ENCODE measurements around the gene SIK2.
"Not testable (repeated sequence)": the region's sequence is repeated elsewhere in the genome, so short reads cannot be mapped to it uniquely, and the experiment has no call there.

The SIK2 gene

DNA sequence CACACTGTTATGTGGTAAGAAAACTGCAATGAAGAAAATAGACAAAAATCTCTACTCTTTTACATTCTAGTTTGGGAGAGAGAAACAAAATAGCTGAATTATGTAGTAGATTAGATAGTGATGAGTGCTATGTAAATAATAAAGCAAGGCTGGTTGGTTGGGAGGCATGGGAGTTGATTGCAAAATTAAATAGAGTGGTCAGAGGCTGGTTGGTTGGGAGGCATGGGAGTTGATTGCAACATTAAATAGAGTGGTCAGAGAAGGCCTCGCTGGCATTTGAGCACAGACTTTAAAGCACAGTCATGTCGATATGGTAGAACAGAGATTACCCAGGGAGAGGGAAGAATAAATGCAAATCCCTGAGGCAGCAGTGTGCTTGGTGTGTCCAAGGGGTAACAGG, 22.4 kb downstream of the SIK2 start:
- no peak for DNase-seq (ENCODE audit: low read depth)

DNA sequence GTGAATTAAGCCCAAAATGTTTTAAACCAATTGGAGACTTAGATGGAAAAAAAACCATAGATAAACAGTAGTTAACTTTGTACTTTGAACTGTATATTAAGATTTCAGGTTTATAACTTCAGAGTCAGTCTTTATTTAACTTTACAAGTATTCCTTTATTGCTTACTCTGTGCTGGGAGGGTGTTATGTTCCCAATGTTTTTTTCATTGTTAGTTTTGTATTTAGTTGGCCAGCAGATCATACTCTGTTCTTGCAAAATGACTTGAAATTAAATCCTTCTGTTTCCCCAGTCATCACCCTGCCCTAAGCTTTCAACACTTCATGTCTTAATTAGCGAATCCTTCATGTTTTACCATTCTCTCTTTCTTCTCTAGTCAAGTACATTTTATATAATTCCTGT, 25.3 kb downstream of the SIK2 start:
- DNase-seq (ENCODE audit: low read depth): no peak

DNA sequence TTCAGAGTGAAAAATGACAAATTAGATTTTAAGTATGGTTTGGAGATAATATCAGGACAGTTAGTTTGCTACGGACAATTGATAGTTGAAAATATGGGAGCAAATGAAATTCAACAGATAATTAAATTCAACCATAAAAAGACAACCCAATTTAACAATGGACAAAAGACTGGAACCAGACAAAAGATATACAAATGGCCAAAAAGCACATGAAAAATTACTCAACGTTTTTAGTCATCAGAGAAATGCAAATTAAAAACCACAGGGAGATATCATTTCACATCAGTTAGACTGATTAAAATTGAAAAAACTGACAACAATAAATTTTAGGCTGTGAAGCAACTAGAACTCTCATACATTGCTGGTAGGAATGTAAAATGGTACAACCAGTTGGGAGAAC, 27.2 kb downstream of the SIK2 start:
- no peak for DNase-seq (ENCODE audit: low read depth)

DNA sequence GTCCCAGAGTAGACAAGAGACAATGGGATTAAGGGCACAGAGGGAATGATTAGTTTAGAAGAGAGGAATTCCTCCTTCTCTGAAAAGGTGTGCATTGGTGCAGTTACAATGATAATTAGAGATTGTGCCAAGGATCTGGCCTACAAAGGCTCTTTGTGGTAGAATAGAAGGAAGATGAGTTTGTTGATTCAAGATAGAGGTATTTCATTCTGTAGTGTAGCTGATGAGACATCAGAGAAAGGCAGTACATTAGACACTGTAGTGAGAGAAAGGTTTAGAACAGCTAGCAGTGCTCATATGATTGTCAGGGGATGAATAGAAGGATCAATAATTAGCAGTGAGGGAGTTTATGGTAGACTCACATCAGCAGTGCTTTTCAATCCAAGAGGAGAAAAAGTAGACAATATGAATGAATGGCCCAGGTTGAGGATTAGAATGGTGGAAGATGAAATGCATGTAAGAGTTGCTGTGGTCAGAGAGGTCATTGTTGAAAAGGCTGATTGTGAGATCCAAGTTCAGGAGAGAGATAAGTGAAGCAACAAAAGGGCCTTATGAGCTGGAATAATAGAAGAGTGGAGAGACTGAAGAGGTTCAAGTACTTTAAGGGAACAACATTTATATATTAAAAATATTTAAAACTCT, 28.9 kb downstream of the SIK2 start:
- DNase-seq (ENCODE audit: low read depth): peak; percentile 38

DNA sequence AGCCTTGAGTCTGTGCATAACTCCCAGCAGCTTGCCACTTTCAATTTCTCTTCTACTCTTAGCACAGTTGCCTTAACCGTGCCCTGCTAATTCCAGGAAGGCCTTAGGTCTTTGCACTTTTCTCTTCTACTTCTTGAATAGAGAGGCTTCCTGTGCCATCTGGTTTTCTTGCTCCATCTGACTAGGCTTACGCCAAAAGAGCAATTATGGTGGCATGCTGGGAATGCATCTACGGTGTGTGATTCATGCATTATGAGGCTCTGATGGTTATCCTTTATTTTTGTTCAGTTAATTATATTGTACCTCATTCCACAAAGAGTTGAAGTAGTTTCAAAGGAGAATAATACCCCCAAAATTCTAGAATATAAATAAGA, 29.4 kb downstream of the SIK2 start:
- DNase-seq (ENCODE audit: low read depth): peak; percentile 93

DNA sequence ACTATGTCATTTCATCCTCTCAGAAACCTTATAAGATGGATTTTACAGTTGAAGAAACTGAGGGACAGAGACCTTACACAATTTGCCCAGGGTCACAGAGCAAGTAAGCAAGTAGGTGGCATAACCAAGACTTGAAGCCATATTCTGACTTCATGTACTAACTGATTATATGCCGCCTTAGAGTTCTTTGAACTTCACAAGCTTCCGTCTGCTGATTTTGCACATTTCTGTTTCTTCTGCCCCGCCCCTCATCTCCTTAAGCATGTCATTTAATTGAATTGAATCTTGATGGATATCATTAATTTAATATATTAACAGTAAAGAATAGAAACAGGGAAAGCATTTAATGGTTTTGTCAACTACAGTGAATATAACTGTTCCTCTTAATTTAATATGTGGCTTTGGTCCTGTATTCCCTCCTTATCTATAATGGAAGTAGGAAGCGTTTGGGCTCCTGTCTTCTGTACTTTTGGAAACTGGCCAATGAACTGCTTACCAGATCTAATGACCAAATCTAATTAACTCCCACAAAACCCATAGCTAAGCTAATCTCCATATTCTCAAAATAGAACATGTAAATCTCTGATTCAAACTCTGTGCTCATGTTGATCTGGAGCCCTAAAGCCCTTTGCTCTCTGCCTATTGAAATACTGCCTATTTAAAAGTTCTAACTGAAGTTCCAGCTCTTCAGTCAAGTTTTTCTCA, 30.4 kb downstream of the SIK2 start:
- DNase-seq (ENCODE audit: low read depth): no peak

DNA sequence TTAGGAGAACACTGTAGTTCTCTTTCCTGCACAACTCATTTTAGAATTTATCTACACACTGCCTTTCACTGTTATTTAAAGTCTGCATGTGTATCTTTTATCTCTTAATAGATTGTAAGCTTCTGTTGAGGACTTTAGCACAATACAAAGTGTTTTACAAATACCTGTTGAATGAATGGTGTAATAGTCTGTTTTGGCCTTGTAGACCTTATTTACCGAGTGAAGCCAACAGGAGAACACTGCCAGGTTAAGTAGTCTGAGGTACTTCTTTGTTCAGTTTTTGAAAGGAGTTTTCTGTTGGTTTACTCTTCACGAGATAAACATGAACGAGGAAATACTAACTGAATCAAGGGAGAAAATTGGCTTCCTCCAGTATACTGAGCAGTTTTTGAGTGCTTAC, 31.0 kb downstream of the SIK2 start:
- no peak for DNase-seq (ENCODE audit: low read depth)

DNA sequence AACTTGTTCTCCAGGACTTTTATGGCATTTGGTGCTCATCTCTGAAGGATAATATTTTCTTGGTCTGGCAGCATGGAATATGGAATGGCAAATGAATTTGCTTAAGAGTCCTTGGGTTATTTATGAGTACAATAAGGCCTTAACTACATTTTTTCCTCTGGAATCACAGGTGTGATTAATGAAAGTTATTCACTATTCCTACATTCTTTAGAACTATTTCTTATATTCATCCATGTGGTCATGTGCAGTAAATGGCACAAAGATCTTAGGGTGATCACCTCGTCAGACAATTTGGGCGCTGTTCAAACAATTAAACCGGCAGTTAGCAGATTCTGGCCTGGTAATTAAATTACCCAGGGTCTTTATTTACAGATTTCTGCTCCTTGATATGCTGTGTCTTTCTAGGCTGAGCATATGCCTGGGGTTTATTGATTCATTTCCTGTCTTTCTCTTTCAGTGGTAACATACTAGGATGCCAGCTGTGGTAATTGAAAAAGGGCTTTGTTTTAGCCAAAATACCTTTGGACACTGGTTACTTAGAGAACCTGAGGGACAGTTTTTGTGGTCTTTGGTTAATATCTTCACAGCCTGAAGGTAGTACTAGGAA, 31.6 kb downstream of the SIK2 start:
- peak; percentile 44 for DNase-seq (ENCODE audit: low read depth)

DNA sequence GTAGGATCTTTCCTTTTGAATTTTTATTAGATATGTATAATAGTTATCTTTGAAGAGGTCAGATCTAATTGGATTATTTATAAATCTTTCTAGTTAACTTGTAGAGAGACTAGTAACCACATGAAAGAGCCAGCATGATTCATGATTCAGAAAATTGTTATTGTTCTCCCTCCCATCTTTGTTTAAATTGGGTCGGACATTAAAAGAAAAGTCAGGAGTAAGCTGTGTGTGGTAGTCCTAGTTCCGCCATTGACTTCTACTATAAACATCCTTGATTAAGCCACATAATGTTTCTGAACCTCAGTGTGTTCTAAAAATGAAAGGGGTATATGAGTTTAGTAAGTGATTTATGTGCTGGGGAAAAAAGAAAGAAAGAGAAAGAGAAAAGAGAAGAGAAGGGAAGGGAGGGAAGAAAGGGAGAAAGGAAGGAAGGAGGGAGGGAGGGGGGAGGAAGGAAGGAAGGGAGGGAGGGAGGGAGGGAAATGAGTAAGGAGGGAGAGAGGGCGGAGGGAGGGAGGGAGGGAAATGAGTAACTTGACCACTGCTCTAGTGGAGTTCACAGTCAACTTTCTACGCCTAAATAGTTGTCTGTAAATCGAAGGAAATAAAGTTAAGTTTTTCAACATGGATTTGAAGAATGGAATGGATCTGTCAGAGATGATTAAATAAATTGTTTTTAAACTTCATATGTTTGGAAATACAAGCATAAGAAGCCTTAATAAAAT, 32.9 kb downstream of the SIK2 start:
- DNase-seq (ENCODE audit: low read depth): peak; percentile 57

DNA sequence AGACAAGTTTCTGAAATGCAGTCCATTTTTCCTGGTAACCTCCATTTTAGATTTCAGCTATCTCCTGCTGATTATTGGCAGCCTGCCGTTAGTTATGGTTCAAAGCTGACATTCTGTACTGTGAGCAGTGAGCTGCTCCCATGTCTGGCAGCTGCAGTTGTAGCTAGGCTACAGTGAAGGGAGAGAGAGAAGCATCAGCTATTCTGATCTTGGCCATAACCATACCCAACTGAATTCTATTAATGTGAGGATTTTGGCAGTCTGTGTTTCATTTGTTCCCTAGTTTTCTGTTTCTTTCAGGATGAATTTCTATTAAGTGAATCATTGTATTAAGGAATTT, 33.4 kb downstream of the SIK2 start:
- DNase-seq (ENCODE audit: low read depth): peak; percentile 62

DNA sequence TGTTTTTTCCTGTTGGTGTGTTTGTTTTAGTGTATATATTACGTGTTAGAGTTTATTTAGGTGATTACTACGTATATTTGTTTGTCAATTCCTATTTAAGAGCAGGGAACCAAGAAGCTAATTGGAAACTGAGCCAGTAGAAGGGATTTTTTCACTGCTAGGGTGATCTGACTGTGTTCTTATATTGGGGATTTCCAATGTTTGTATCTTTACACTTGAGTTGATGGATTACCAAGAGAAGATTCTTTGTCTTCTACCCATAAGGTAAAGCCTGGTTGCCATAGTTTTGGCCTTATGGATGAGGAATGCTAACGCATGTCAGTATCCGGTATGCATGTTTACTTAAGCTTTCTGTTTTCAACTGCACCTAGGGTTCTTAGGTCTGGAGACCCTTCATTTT, 35.6 kb downstream of the SIK2 start:
- DNase-seq (ENCODE audit: low read depth): no peak

DNA sequence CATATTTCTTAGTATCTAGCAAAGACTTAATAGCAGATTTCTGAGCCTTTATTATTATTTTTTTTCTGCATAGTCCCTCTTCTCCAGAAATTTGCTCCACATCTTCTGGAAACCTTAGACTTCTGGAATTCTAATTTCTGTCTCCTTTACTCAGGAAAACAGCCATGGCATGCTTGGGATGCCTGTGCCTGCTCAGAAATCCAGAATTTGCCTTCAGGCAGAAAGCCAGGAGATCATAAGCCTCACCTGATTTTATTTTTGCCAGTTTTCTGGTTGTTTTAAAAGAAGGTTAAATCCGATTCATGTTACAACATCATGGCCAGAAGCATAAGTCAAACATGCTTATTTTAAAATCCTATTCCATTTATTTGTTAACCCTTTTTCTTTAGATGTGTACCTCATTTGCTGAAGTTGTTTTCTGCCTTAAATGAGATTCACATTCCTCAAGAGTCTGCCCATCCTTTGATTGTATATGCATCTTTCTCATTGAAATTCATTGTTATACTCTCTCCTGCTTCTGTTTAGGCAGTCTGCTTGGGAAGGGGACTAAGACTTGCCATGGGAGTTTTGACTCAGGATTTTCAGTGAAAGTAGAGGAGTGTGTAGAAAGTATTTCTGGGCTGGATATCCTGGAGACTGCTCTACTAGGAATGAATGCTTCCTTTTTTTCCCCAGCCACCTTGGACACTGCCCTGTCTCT, 37.1 kb downstream of the SIK2 start:
- DNase-seq (ENCODE audit: low read depth): no peak

DNA sequence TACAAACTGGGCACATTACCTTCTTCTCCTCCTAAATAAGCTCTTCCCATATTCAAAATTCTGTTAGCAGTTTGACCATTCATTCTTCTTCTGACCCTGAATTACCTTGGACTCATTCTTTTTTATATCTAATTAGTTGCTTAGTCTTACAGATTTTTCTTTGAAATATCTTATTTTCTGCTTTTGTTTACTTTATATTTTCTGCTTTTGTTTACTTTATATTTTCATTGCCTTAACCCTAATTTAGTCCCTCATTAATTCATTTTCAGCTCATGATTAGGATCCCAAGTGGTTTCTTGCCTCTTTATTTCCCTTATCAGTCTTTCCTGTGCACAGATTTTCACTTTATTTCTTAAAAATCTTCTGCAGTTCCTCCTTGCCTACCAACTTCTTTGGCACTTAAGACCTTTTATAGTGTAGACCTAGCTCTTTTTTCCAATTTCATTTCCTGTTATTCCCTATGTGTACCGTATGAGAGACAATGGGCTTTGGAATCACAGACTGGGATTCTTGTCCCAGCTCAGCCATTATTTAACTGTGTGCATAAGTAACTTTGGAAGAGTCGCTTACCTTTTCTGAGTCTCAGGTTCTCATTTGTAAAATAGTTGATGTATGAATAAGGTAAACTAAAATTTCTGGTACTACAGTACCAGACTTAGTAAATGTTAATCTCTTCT, 39.2 kb downstream of the SIK2 start:
- DNase-seq (ENCODE audit: low read depth): no peak

DNA sequence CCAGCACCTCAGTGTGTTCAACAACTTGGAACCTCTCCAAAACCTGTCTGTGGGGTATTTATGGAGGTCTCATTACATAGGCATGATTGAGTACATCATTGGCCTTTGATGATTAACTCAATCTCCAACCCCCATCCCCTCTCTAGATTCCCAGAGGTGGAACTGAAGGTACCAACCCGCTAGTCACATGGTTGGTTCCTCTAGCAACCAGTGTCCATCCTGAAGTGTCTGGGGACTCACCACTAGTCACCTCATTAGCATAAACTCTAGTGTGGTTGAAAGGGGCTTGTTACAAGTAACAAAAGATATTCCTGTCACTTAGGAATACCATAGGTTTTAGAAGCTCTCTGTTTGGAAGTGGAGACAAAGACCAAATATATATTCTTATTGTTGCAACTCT, 40.3 kb downstream of the SIK2 start:
- DNase-seq (ENCODE audit: low read depth): no peak

DNA sequence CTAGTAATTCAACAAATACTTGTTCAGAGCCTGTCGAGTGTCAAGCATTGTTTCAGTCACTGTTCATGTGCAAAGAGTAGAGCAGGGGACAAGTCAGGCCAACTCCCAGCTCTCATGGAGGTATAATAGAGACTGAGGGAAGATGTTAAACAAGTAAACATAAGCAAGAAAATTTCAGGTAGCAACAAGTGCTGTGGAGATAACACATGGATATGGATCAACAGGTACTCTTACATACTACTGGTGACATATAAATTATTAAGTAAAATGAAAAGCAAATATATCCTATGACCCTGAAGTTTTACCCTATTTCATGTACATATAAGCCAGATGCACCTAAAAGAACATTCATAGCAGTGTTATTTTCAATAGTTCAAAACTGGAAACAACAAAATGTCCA, 42.7 kb downstream of the SIK2 start:
- no peak for DNase-seq (ENCODE audit: low read depth)

DNA sequence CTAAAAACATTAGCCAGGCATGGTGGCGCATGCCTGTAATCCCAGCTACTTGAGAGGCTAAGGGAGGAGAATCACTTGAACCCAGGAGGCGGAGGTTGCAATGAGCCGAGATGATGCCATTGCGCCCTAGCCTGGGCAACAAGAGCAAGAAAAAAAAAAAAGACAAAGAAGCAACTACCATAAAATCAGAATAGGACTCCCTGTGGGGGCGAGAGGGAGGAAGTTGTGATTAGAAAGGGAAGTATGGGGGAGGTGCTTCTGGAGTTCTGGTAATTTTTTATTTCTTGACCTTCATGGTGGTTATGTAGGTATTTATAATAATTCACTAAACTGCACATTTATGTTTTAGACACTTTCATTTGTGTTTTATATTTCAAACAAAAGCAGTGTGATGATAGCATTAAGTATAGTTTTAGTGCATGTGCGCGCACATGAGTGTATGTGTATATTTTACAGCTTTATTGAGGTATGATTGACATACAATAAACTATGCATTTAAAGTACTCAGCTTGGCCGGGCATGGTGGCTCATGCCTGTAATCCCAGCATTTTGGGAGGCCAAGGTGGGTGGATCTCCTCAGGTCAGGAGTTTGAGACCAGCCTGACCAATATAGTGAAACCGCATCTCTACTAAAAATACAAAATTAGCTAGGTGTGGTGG, 43.5 kb downstream of the SIK2 start:
- DNase-seq (ENCODE audit: low read depth): no peak

DNA sequence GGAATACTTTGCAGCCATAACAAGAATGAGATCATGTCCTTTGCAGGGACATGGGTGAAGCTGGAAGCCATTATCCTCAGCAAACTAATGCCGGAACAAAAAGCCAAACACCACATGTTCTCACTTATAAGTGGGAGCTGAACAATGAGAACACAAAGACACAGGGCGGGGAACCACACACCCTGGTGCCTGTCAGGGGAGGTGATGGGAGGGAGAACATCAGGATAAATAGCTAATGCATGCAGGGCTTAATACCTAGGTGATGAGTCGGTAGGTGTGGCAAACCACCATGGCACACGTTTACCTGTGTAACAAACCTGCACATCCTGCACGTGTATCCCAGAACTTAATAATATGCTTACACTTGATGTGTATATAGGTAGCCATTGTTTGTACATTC, 49.1 kb downstream of the SIK2 start:
- not testable (repeated sequence) for DNase-seq (ENCODE audit: low read depth)

DNA sequence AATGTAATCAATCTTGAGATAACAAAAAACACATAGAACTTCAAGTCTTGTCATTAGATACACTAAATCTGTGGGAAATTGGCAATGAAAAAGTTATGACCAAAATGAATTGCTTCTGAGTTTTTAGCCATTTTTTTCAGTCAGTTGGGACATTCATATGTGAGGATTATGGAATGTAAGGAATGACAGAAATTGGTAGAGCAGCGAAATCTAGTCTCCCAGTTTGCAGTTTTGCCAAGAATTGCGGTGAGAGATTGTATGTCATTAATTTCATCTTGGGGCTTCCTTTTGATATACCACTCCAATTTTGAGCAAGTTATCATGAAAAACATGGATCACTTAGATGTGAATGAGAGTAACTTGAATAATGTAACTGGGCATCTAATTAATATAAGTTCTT, 49.9 kb downstream of the SIK2 start:
- peak; percentile 17 for DNase-seq (ENCODE audit: low read depth)

DNA sequence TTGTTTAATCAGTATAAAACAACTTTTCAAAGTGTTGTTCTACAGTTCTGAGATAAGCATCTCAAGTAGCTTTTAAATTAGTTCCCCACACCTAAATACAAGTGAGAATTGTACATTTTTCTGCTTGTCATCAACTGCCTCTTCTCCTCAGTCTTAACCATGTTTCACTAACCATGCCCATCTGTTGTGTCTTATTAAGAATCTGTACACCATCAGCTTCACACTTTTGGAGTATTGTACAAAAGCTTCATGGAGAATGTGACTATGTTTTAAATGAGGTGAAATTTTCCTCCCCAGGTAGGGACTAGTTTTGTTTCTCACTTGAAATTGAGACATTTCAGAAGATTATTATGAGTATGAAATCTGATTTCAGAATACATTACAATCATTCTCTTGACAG, 52.4 kb downstream of the SIK2 start:
- DNase-seq (ENCODE audit: low read depth): no peak

DNA sequence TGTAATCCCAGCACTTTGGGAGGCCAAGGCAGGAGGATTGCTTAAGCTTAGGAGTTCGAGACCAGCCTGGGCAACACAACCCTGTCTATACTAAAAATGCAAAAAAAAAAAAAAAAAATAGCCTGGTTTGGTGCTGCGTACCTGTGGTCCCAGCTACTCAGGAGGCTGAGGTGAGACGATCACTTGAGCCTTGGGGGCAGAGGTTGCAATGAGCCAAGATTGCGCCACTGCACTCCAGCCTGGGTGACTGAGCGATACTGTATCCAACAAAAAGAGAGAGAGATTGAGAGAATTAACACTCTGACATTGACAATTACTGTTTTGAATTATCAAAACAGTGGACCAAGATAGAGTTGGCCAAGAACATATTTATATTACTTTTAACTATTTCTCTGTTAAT, 53.7 kb downstream of the SIK2 start:
- no peak for DNase-seq (ENCODE audit: low read depth)

DNA sequence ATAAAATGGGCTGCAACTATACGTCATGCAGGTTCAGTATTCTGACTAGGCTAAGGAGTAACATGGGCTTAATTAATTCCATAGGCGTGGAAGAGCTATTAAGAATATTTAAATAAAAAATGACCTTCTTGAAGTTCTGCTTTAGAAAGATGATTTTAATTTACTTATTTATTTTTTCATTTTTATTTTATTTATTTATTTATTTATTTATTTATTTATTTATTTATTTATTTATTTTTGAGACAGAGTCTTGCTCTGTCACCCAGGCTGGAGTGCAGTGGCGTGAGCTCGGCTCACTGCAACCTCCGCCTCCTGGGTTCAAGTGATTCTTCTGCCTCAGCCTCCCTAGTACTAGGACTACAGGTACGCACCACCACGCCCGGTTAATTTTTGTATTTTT, 55.7 kb downstream of the SIK2 start:
- DNase-seq (ENCODE audit: low read depth): not testable (repeated sequence)
